Measurements from ENCODE around the gene DIAPH1.
"Not testable (repeated sequence)": the region's sequence is repeated elsewhere in the genome, so short reads cannot be mapped to it uniquely, and the experiment has no call there.

Gene DIAPH1

DNA sequence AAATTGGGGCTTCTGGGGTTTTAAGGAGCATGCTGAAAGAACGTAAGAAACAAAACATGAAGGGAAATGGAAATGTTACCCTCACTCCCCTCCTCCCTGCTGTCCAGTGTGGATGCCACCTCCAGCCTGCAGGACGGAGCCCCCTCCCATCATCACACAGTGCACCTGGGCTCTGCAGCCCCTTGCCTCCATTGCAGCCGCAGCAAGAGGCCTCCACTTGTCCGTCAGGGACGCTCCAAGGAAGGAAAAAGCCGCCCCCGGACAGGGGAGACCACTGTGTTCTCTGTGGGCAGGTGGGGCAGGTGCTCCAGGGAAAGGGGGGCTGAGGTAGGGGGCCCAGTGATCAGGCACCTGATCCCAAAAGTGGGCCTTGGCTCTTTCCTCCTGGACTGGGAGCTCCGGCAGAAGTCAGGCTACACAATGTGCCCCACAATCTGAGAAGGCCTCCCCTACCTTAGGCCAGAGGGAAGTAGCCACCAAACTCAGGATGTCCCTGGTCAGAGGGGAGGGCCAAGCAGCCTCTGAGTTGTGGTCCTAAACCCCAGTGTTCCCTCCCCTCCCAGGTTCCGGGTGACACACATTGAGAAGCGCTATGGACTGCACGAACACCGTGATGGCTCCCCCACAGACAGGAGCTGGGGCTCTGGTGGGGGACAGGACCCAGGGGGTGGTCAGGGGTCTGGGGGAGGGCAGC, 20.7 kb upstream of the DIAPH1 start:
- DNase-seq = no peak

DNA sequence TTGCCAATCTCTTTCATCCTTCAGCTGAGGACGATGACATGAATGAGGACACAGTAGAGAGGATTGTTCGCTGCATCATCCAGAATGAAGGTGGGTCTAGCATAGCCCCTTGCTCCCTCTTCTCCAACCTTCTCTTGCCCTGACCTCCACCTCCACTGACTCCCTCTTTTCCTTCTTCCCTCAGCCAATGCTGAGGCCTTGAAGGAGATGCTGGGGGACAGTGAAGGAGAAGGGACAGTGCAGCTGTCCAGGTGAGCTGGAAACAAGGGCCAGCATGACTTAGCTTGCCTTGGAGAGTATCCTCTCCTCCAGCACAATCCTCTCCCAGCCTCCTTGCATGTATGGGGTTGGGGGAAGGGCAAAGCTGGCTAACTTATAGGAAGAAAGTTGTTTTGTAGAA, 20.0 kb upstream of the DIAPH1 start:
- no peak for DNase-seq

DNA sequence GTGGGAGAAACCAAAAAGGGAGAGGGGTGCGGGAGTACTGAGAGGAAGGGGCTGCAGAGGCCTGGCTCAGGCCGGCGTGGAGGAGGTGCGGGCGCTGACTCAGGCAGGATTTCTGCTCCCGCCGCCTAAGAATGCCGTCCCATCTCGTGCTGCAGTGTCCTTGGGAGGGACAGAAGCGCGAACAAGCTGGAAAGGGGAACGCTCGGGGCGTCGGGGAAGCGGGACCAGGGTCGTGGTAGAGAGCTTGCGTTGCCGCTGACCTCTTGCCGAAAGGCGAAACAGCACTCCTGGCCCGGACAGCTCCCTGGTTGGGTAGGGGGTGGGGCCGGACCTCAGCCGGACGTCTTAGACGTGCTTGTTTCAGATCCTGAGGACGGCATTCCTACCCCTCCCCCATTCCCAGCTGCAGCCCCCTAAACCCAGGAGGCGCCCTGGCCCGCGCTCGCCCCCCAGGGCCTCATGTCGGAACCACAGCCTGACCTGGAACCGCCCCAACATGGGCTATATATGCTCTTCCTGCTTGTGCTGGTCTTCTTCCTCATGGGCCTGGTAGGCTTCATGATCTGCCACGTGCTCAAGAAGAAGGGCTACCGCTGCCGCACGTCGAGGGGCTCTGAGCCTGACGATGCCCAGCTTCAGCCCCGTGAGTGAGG, 19.1 kb upstream of the DIAPH1 start:
- peak; percentile 78 for DNase-seq

DNA sequence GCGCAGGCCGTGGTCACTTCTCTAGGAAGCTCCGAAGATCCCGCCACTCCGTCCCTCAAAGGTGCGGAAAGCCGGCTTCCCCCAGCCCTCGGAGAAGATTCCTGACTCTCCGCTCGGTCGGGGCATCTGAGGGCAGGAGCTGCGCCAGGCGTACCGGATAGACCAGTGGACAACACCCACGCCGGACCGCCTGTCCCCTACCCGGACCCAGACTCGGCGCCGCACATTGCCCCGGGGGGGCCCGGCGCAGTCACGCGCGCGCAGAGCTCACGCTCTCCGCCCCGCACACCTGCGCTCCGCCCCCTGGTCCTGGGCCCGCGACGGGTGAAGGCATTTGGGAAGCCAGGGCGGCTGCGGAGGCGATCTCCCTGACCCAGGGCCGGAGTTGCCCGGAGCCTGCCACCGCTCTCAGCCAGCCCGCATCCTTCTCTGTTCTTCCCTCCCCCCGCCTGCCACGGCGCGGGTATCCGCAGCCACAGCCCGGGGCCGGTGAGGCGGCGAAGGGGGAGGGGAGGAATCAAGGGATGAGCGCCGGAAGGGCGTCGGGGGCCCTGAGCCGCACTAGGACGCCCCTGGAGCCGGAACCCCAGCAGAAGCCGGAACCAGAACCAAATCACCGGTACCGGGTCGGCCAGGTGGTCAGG, 18.4 kb upstream of the DIAPH1 start:
- peak; percentile 64 for DNase-seq

DNA sequence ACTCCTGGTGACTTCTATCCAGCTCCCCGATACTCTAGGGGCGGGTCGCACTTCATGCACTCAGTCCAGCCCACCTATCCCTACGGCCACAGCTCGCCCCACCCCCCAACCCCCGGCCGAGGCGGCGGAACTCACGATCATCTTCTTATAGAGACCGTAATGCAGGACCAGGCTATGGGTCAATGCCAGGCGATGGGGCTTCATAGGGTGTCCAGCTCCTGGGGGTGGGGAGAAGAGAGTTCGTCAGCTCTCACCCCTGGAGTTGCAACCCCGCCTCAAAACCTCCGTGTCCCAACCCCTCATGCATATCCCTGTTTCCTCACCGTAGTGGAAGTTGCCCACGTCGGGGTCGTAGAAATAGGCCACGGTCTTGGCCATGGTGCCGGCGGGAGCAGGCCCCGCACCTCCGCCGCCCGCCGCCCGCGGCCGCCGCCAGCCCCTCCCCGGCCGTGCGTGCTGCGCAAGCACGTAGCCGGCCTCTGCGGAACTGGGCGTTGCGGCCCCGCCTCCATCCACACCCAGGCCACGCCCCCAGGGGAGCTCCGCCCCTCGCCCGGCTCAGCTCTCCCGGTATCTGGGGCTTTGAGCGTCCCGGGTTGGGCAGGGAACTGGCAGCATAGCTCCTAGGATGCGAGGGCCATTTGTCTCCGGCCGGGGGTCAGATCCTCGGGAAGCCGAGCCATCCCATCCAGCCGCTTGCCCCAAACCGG, 17.8 kb upstream of the DIAPH1 start, which contains the start of the genes HDAC3 and RELL2:
Gene HDAC3, minus strand, starts transcription at position 437 of the 710 bp plus-strand sequence. Its CDS starts 59 bp downstream, at position 378.
Gene RELL2, plus strand, starts transcription at position 585 of the 710 bp plus-strand sequence. CDS start 1,229 bp downstream, outside the sequence.
- peak; percentile 96 for DNase-seq

DNA sequence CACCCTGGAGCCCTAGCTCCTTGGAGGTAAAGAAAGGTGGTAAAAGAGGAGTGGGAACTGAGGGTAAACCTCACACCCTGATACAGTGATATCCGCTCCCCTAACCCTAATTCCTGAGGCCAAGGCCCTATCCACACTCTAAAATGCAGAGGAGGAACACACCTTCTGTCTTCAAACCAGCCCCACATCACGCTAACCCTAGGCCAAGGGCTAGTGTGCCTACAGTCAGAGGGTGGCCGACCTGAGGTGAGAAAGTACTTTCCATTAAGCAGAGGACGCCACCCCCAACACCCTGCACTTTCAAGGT, 17.3 kb upstream of the DIAPH1 start:
- DNase-seq = no peak

DNA sequence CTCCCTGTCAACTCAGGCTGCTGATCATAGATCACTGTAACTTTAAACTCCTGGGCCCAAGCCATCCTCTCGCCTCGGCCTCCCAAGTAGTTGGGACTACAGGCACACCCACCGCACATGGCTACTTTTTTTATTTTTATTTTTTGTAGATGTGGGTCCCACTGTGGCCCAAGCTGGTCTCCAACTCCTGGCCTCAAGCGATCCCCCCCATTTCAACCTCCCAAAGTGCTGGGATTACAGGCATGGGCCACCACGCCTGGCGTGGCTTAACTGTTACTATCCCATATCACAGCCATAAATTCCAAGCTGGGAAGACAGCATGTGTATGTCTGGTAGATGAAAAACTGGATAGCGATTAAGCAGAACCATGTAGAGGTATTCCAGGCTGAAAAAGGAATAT, 16.8 kb upstream of the DIAPH1 start:
- no peak for DNase-seq

DNA sequence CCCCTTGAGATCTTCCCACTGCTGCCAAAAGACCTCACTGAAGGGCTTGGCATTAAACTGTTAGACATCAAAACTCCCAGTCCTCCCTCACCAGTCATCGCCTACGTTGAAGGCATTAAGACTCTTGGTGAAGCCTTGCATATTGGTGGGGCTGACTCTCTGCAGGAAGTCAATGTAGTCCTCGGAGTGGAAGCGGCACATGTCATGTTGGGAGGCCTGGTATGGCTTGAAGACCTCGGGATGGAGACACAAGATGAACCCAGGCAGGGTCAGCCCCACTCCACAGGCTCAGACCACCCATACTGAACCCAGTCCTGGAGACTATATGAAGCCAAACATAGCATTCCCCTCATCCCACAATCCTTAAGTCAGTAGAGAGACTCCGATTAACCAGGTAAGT, 15.9 kb upstream of the DIAPH1 start:
- DNase-seq = no peak

DNA sequence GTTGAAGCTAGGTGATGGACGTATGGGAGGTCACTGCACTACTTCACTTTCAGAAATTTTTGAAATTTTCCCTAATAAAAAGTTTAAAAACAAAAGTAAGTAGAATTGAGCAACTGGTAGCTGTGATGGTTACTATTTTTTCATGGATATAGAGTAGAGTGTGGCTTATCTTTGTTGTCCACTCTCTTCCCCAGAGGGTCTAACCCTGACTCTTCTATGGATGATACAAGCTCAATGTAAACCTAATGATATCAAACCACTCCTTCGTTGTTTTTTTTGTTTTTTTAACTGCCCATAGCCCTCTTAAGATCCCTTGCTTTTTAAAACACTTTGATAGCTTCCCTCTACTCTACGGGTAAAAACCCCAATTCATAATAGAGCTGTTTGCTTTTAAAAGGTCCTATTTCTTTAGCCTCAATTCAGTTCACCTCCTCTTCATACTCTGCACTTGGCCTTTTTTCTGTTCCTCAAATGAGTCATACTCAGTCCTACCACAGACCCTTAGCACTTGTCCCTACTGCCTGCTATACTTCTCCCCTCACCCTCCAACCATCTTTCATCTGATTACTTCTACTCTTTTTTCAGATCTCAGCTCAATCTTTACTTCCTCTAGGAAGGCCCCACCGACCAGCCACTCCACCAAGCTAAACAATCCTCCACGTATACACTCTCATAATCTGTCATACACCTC, 15.2 kb upstream of the DIAPH1 start:
- DNase-seq = peak; percentile 48

DNA sequence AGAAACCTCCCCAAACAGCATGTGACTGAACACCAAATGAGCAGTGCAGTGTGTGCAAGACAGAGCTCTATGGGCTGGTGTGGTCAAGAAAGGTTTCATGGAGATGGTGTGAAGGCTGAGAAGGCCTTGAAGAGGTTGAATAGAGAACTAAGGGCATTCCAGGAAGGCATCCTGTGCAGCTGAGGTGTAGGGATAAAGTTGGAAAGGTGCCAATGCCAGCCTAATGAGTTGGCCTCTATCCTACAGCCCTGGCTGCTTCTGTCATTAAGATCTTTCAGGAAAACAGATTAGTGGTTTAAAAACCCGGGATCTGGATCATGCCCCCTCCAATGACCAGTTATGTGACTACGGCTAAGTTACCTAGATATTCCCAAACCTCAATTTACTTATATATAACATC, 13.8 kb upstream of the DIAPH1 start:
- no peak for DNase-seq

DNA sequence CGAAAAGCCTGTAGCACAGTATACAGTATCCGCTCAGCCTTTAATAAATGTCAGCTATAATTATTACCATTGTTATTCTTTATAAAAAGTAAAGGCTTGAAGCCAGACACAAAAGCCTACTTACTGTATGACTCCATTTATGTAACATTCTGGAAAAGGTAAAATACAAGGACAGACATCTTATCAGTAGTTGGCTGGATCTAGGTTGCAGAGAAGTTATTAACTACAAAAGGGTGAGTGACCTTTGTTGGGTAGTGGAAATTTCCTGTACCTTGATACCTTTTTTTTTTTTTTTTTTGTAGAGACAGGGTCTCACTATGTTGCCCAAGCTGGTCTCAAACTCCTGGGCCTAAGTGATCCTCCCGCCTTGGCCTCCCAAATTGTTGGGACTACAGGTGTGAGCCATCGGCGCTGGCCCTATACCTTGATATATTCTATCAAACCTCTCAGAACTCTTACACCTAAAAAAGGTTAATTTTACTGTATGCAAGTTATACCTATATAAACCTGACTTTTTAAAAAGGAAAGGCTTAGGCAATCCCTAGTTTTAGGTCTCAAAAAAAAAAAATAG, 11.9 kb upstream of the DIAPH1 start:
- DNase-seq = no peak

DNA sequence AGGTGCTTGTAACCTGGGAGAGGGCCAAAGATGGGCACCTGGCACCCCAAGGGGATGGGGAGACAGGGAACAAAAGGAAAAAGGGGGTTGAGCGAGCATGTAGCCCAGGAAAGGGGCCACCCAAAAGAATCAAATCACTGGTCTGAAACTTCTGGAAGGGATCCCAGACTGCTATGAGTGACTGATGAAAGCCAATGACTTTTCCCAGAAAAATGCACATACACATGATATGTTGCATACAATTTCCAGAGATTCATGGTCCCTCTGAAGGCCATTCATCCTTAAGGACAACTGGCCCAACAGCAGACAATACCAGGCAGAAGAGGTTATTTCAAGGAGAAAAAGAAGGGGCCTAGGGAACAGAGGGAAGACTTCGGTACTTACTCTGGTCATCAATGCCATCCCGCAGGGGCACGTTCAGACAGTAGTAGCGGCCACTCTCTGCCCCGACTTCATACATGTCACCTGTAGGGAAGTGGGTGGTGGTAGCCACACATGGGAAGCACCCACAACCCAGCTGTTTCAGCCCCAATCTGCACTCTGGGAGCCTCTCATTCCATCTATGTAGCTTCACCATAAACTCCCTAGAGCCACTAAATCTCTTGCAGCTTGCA, 9.5 kb upstream of the DIAPH1 start:
- no peak for DNase-seq

DNA sequence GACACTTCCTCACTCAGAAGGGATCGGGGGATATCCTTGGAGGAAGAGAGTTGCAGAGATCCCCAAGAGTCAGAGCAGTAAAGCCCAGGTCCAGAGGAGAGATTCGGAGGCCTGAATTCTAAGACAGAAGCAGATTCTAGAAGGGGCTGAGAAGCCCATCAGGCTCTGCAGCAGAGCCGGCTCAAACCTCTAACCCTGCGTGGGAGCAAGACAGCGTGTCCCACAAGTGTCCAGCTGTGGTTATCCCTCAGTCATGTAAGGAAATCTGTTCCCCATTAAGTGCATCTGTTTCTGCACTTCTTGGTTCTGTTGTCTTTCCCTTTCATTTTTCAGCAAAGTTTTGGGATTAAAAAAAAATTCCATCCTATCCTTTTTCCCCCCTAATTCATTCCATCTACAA, 4.8 kb upstream of the DIAPH1 start:
- no peak for DNase-seq

DNA sequence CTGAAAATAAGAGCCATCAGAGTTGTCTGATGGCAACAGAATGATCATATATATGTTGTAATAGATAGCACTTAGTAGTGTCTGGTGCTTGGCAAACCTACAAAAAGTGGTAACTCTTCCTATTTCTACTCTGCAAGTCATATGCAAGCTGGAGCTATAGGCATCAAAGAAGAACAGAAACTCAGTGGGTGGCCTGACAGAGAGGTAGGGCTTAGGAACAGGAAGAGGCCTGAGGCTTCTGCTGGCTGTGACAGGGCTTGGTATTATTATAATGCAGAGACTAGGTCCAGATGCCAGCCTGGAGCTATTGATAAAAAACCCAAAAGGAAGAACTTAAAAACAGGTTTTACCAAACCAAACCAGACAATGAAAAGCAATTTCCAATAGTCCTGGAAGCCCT, 4.4 kb upstream of the DIAPH1 start:
- DNase-seq = peak; percentile 61

DNA sequence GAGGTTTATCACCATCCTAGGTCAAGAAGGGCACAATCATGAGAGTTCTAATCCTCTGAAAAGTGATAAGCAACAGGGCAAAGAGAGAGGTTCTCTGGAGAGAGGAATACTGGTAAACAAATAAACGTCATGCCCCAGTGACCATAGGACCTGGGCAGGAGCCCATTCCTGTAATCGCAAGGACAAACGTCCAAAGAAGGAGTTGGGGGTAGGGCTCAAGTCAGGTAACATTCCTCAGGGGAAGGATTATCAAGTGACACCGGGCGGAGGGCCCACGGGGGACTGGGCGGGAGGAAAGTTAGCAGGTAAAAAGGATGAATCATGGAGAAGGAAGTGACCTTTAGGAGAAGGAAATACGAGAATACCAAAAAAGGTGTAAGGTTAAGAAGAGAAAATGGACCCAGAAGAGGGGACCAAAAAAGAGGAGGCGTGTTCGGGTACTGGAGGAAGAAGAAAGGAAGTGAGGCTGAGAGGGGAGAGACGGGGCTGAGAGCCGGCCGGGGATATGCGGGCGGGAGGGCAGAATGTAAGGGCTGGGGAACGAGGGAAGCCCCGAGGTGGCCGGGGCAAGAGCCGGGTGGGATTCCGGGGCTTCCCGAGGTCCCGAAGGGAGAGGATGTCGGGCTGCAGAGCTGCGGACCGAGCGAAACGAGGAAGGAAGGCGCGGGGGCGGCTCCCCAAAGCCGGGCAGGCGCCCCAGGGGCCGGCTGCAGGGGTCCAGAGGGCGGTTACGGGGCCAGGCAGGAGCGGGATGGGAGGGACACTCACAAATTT, 583 bp downstream of the DIAPH1 start:
- peak; percentile 70 for DNase-seq

DNA sequence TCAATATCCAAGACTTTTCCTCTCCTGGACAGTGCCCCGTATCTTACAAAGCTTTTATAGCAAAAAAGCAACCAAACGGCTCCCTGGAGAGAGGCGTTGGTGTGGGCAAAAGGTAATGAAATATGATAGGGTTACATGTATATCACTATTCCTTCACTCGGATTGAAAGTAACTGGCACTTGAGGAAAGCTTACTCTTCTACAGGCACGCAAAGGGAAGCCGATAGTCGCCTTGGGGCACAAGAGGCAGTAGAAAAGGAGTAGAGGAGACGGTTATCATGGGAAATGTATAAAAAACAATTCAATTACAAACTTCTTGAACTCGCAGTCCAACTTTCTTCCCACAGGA, 1.1 kb downstream of the DIAPH1 start:
- DNase-seq = no peak

DNA sequence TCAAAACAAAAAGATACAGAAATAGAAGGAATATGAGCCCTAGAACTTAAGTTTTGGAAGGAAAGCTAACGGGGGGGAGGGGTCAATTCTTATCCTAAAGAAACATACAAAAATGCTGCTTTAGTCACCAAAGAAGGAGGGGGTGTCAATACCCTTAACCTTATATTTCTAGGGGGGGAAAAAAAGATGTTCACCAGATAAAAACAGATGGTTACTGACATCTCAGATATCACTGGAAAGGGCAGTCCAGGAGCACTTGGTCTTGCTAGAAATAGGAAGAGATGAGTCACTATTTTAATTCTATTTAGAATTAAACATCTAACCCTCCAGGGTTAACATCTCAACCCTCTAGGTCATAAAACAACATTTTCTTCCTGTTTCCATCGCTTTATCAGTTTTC, 1.7 kb downstream of the DIAPH1 start:
- DNase-seq = no peak

DNA sequence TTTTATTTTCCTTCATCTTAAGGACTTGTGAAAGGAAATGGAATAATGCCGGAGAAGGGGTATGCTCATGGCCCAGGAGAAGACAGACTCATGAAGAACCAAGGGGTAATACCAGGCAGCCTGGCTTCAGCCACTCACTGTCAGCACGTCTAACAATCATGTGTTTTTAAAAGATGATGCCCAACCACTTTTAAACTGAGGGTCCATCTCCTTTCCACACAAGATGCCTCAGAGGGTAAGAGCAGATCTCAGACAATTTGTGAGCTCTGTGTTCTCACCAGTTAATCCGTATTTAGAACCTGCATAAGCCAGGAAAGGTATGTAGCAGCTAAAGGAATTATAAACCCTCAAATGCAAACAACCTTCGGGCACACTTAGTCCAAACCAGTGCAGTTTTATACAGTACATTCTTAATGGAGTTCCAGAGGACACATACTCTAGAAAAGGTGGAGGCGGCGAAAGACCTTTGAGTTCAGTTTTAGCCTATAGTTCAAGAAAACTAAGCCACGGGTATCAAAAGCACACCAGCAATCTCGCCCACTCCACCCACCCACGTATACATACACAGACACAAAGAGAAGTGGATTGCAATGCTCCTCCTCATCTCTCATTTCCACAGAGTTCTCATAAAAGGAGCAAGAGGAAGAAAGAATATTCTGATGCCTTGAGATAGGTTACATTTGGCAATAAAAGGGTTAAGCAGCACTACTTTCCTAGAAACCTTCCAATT, 2.6 kb downstream of the DIAPH1 start:
- DNase-seq = no peak

DNA sequence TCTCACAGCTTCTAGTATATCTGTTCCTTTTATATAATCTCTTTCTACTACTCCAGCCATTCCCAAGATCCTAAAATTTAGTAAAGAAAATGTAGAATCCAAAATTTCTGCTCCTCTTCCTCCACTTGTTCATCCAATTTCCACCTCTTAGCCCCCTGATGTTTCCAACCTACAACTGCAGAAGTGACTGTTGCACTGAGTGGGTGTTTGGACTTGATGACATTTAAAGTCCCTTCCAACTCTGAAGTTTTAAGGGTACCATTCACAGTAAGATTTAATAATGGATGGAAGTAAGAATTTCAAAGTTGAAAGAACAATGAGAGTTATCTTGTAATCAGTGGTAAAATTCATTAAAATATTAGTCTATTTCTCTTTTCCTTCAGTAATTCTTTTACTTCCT, 5.5 kb downstream of the DIAPH1 start:
- no peak for DNase-seq

DNA sequence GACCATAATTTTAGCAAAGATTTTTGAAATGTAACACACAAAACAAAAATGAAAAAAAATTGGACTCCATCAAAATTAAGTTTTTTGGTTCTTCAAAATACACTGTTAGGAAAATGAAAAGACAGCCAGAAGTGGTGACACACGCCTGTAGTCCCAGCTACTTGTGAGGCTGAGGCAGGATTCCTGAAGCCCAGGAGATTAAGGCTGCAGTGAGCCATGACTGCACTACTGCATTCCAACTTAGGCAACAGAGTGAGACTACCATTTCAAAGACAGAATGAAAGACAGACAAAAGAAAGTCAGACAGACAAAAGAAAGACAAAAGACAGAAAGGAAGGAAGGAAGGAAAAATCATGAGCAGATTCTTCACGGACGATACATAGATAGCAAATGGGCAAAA, 7.5 kb downstream of the DIAPH1 start:
- no peak for DNase-seq

DNA sequence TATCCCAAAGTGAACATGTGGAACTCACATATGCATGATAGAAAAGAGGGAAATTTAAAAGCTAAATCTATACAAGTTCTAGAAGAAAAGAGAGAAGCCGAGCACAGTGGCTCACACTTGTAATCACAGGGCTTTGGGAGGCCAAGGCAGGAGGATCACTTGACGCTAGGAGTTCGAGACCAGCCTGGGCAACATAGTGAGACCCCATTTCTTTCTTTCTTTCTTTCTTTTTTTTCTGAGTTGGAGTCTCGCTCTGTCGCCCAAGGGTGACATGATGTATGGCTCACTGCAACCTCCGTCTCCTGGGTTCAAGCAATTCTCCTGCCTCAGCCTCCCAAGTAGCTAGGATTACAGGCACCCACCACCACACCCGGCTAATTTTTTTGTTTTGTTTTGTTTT, 8.9 kb downstream of the DIAPH1 start:
- DNase-seq = not testable (repeated sequence)

All from activated CD4-positive, alpha-beta T cell treated with anti-CD3 and anti-CD28 coated beads, Interleukin-10, Interleukin-2, amounts not matched to agents 100 ng/mL and 50 ng/mL, durations not matched to agents 16 hours and 8 hours (primary cell).